A549 treated with RU486 at 1 μM for 4 hours (cell line): ENCODE data around the gene KANTR. TPM values are rescaled to one million over a fixed set of nuclear protein-coding genes. Genes with fewer than 3 reads are reported as not detected.

Source experiments
- total RNA-seq: library from RNA; stranded (reverse); fragments of 200-300 nt; extraction: Qiagen RNA extraction; gene quantifications from 5 replicates; pipeline ENCODE4 v1.2.3, GENCODE V29; 2022; ENCODE audit warnings: low read depth

KANTR gene, protein sequence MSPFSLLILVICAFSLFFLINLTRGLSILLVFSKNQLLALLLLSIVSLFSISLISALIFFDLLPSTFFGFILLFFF
- total RNA-seq: 0.92 to 1.6 TPM (median 1.3 TPM) in 5 replicates

GRCh38 chrX:53093748-53094581 is at the start of gene KANTR:
Gene KANTR, plus strand, starts transcription at chrX:53094142. Its CDS starts 30,131 bp downstream, at chrX:53124273.

DNA sequence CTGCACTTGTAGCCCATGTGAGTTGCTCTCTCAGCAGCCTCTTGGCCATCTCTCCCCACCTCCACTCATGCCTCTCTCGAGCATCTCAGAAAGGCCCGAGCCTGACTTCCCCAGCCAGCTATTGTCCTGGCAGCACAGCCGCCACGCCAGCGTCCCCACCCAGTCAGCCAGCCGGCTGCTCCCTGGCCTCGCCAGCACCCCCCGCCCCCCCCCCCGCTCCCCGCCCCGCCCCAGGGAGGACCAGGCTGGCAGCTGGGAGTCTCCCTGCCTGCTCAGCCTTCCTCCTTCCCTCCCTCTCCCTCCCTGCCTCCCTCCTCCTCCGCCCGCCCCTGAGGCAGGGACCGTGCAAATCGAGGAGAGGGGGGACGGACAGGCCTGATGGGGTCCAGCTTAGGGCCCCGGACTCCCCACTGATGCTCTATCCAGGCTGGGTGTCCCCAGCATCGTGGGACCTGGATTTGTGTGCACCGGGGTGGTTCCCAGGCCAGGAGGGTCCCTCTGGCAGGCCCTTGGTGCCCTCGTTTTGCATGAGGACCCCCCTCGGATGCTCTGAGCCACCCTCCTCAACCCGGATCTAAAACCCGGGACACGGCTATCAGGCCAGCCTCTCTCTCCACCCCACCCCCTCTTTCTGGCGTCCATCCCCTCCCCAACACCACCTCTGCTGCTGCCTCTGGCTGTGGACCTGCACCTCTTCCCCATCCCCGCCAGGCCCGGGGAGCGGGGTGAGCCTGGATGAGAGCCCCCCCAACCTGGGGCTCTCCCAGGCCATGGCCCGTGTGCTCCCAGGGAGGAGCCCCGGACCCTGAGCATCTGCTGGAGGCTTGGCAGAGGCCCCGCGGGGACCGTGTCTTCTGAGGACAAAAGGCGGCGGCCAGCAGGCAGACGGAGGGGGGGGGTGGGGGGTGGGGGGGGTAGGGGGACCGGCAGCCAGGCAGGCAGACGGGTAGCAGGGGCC is 45.5 kb upstream of the KANTR start, which contains the start of gene GPR173:
Gene GPR173, plus strand, starts transcription at position 621 of the 958 bp plus-strand sequence. CDS start 27,833 bp downstream, outside the sequence.

GRCh38 chrX:53081925-53082772 is 11.8 kb upstream of the KANTR start, which contains the start of gene TSPYL2:
Gene TSPYL2, plus strand, starts transcription at chrX:53082367. Its CDS starts 132 bp downstream, at chrX:53082499.

Other genes starting within 250 kb of the KANTR start
- not detected in 5 replicates for gene XAGE3, start 226.1 kb upstream of the KANTR start, total RNA-seq
- gene FAM156B, start 196.8 kb upstream of the KANTR start, total RNA-seq: 7.4 to 19.2 TPM (median 11.2 TPM) in 5 replicates
- 11.5 to 17.6 TPM (median 14.5 TPM) in 5 replicates for gene FAM156A, start 135.6 kb upstream of the KANTR start, total RNA-seq
- gene GPR173, start 45.4 kb upstream of the KANTR start, total RNA-seq: not detected in 5 replicates
- gene TSPYL2, start 11.8 kb upstream of the KANTR start, total RNA-seq: 8.1 to 11.1 TPM (median 9.7 TPM) in 5 replicates
- gene KDM5C, start 131.1 kb downstream of the KANTR start, total RNA-seq: 43.3 to 56.4 TPM (median 52.7 TPM) in 5 replicates
- gene IQSEC2, start 187.4 kb downstream of the KANTR start, total RNA-seq: 31.0 to 42.7 TPM (median 39.6 TPM) in 5 replicates